ENCODE results near the gene CYP4A22. TPM values are rescaled to one million over a fixed set of nuclear protein-coding genes. Genes with fewer than 3 reads are reported as not detected.
A peak's percentile ranks its signal among the peaks of the same experiment; 100 is the strongest.
"Not testable (repeated sequence)": the region's sequence is repeated elsewhere in the genome, so short reads cannot be mapped to it uniquely, and the experiment has no call there.

Gene CYP4A22, protein sequence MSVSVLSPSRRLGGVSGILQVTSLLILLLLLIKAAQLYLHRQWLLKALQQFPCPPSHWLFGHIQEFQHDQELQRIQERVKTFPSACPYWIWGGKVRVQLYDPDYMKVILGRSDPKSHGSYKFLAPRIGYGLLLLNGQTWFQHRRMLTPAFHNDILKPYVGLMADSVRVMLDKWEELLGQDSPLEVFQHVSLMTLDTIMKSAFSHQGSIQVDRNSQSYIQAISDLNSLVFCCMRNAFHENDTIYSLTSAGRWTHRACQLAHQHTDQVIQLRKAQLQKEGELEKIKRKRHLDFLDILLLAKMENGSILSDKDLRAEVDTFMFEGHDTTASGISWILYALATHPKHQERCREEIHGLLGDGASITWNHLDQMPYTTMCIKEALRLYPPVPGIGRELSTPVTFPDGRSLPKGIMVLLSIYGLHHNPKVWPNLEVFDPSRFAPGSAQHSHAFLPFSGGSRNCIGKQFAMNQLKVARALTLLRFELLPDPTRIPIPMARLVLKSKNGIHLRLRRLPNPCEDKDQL
- total RNA-seq: not detected in 2 replicates

DNA sequence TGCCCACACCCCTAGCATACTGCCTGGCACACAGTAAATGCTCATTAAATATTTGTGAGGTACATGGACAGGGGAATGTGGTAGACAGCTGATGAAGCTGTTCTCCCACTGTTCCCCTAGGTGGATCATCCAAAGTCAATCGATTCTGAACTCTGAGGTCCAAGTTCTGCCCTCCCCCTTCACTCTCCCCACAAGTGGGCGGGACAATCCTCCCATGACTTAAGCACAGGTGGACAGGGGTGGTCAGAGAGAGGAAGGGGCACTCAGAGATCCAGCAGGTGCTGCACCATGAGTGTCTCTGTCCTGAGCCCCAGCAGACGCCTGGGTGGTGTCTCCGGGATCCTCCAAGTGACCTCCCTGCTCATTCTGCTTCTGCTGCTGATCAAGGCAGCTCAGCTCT lies at the start of gene CYP4A22:
CYP4A22 (plus strand) TSS at position 244 of the 400 bp plus-strand sequence; CDS start at position 289, 45 bp downstream.
- no peak for DNase-seq (ENCODE audit: low read depth)
- TF ChIP-seq, protein P1, sequence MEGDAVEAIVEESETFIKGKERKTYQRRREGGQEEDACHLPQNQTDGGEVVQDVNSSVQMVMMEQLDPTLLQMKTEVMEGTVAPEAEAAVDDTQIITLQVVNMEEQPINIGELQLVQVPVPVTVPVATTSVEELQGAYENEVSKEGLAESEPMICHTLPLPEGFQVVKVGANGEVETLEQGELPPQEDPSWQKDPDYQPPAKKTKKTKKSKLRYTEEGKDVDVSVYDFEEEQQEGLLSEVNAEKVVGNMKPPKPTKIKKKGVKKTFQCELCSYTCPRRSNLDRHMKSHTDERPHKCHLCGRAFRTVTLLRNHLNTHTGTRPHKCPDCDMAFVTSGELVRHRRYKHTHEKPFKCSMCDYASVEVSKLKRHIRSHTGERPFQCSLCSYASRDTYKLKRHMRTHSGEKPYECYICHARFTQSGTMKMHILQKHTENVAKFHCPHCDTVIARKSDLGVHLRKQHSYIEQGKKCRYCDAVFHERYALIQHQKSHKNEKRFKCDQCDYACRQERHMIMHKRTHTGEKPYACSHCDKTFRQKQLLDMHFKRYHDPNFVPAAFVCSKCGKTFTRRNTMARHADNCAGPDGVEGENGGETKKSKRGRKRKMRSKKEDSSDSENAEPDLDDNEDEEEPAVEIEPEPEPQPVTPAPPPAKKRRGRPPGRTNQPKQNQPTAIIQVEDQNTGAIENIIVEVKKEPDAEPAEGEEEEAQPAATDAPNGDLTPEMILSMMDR (conservative IDR thresholded peaks at IDR 0.05; ENCODE audit: low read depth, low read length): no peak
- no peak within 1 kb of the TSS for H3K4me3 ChIP-seq (ENCODE audit: low read depth, low read length)

DNA sequence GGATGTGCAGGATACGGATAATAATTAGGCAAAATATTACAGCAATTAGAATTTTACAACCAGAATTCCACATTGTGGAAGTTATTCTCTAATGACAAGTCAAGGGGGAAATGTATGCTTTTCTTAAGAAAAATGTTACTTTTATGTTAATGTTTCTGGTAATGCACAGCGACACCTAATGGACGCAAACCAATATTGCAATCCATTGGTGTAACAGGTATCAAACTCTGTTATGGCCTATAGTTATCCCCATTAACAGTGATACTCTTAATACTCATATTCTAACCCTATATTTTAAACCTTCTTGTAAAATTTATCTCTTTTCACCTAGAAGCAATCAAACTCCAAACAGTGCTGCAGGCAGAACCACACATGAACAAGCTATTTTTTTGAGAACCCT lies 47.9 kb upstream of the CYP4A22 start:
- not testable (repeated sequence) for H3K4me3 ChIP-seq (ENCODE audit: low read depth, low read length); DNase-seq (ENCODE audit: low read depth)
- TF ChIP-seq, protein P1 (conservative IDR thresholded peaks at IDR 0.05; ENCODE audit: low read depth, low read length): peak; percentile 46

DNA sequence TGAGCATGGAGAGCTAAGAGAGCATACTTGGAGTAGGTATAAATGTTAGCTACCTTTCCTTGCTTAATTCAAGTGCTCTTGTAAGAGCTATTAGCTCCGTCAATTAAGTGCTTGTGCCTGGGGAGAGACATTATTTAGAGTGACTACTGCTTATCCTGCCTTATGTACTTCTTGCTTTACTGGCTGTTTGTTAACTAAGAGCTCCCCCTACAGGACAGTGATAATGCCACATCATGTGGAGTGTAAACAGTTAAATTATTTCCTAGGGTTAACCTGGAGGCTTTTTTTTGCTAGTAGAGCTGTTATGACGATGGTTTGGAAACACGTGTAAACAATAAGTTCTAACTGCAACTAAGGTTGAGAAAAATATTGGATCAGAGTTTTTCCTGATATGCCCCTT lies 45.8 kb upstream of the CYP4A22 start:
- TF ChIP-seq, protein P1 (conservative IDR thresholded peaks at IDR 0.05; ENCODE audit: low read depth, low read length): peak; percentile 39
- not testable (repeated sequence) for DNase-seq (ENCODE audit: low read depth); H3K4me3 ChIP-seq (ENCODE audit: low read depth, low read length)

DNA sequence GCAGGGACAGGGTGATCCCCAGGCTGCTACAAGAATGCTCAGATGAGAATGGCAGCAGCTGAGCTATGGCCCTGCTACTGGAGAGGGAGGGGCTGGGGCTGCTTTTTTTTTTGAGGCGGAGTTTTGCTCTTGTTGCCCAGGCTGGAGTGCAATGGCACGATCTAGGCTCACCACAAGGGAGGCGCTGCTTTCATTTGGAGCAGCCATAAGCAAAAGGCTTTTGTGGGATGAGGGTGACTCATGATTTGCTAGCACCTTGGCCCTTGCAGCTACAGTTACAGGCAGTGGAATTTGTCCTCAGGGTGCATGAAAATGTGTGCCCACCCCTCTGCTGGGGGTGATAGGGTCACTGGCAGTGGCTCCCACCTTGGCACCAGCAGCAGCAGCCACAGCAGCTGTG lies 32.4 kb upstream of the CYP4A22 start:
- TF ChIP-seq, protein P1 (conservative IDR thresholded peaks at IDR 0.05; ENCODE audit: low read depth, low read length): no peak
- H3K4me3 ChIP-seq (ENCODE audit: low read depth, low read length): no peak overlapping the region
- no peak for DNase-seq (ENCODE audit: low read depth)

DNA sequence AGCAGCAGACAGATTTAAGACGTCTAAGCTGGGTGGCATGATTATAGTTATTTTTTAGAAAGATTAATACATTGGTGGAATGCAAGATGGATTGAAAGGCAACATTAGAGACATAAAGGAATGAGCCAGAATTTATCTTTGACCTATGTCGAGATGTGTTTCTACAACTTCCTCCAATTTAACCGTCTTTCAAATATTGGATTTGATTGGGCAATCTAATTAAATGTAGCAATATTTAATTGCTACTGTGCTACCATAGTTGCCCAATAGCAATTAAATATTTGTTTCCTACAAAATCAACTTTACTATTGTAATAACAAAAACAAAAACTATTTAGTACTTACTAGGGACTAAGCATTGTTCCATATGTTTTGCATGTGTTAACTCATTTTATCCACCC lies 30.4 kb upstream of the CYP4A22 start:
- TF ChIP-seq, protein P1 (conservative IDR thresholded peaks at IDR 0.05; ENCODE audit: low read depth, low read length): no peak
- no peak overlapping the region for H3K4me3 ChIP-seq (ENCODE audit: low read depth, low read length)
- no peak for DNase-seq (ENCODE audit: low read depth)

DNA sequence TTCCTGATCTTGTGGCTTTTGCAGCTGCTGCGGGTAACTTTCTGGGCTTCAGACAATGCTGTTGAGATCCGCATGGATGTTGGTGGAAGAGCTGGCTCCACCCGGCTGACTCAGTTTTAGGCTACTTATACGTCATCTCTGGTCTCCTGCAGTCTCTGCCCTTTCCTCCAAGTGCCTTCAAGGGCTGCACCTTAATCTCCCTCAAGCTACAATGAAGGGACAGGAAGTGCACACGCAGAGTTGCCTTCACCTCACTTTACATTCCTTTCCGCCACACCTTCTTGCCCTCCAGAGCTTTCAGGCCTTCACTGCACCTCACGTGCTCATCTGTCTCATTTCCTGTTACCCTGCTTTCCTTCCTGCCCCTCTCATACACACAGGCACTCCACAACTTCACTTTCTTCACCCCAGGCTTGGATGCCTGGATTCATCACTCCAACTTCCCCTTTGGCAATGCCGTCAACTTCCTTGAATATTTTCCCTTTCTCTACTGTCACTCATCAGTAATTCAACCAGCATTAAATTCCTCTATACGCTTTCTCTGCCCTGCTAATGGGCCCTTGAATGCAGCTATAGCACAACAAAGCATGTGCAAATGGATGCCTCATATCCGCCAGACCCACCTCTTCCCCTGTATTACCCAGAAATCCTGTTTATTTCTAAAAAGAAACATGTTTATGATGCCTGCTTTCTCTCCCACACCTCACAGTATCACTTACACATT lies 29.2 kb upstream of the CYP4A22 start:
- peak; percentile 30 for DNase-seq (ENCODE audit: low read depth)
- peak overlapping the region; percentile 22 for H3K4me3 ChIP-seq (ENCODE audit: low read depth, low read length)

DNA sequence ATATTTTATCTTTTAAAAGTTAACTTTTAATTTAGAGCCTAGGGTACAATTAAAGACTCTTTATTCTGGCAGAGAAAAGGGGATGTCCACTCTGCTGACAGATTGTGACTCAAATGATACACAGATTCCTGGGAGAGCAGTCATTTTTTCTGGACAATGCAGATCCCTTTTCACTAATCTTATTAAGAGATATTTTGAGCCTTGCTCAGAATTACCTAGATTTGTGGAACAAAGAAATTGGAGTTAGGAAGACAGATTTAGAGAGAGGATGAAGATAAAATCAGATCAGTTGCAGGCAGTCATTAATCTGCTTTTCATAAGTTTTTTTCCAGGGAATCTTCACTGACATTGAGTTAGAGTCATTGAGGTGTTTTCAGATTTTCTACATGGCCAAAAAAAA lies 27.8 kb upstream of the CYP4A22 start:
- DNase-seq (ENCODE audit: low read depth): peak; percentile 33
- not testable (repeated sequence) for H3K4me3 ChIP-seq (ENCODE audit: low read depth, low read length)

All from epithelial cell of proximal tubule (primary cell).